Raji (cell line): ENCODE measurements around the gene EPB41L4A.

Experiments
- POLR2A ChIP-seq: IDR thresholded peaks from 2 replicates; pipeline ENCODE4 v1.6.1; 2011; ENCODE audit warnings: low read depth, low read length, control low read depth; ENCODE audit not compliant: insufficient read depth

Gene EPB41L4A

DNA sequence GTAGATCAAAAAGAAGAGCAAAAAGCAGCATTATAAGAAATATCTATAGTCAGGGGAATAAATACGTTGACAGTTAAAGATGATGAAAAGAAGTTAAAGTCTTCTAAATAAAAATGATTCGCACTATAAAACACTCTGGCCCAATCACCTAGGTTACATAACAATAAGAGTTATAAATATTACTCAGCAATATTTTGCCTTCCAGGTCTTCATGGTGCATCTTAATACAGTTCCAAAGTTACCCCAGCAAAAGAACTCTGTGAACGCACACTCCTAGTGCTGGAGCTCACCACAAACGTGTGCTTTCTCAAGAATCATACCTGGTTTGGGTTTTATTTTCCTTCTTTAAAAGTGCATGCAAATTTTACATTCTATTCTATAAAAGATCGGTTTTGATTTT is 44.7 kb downstream of the EPB41L4A start:
- TF ChIP-seq POLR2A: no peak

DNA sequence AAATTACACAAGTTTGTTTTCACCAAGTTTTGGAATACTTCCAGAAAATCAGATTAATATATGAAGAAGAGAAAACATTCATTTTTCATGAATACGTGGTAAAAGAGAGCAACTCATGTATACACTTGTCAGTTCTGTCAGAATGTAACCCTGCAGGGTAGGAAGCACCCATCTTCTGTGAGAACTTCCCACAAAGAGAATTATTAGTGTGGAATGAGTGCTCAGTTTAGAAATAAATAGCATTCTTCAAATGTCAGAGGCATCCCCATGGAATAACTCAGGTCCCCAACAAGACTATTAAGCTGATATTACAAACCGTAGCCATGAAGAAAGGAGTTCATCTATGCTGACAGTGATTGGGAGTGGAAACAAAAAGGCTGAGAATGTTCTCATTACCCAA is 45.2 kb downstream of the EPB41L4A start:
- TF ChIP-seq POLR2A: no peak

DNA sequence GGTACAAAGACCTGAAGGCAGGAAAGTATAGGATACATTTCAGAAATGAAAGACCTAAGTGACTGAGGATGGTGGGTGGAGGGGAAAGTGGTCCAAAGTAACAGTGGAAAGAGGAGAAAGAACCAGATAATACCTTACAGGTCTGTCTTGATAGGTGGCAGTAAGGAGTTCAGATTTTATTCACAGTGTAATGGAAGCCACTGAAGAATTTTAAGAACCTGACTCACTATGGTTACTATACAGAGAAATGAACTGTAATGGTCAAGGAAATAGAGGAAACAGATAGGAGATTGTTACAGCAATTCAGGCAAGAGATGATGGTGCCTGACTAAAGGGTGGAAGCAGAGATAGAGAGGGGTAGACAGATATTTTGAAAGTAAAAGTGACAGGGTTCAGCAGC is 46.5 kb downstream of the EPB41L4A start:
- TF ChIP-seq POLR2A: no peak

GRCh38 chr5:112371067-112371466 is 48.0 kb downstream of the EPB41L4A start:
- TF ChIP-seq POLR2A: no peak

- no peak for TF ChIP-seq POLR2A
Observed at GRCh38 chr5:112367400-112367799, 51.7 kb downstream of the EPB41L4A start.

DNA sequence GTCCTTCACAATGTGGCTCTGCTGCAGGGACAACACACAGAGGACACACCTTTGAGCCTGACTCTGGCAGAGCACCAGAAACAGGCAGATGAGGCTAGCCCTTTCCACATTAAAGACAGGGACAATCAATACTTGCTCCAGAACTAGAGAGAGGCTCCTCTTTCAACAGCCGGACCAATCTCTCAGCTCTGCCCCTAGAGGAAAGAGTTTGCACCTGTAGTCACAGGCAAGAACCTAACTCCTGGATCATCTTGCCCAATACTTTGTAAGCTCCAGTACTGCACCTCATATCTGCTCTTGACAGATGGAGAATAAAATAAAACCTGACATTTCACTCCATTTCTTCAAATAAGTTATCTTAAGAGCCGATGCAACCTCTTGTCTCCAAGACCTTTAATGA is 52.1 kb downstream of the EPB41L4A start:
- no peak for TF ChIP-seq POLR2A

DNA sequence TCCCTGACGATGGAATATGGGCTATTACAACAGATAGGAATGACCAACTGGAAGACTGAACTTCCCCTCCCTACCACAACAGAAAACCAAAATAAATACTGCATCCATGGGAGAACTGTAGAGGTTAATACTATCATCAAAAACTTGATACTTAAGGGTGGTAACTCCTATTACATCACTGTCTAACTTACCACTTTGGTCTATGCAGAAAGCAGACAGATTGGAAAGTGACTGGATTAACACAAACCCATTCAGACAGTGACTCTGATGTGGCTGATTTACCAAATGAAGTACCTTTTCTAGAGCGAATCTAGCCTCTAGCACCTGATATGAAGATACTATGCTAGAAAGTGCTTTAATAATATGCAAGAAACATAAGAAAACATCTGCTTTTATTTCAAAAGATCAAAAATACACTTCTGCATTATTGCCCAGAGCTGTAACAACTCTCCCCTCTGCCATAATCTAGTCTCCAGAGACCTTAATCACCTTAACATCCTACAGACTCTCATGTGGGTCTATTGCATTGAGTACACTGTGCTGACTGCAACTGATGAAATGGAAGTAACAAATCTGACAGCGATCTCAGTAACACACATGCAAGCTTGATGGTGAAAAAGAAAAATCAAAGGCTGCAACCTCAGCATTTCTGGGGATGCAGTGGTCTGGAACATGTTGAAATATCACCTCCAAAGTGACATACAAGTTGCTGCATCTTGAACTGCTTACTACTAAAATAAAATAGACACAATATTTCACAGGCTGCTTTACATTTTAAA is 62.7 kb downstream of the EPB41L4A start:
- no peak for TF ChIP-seq POLR2A

DNA sequence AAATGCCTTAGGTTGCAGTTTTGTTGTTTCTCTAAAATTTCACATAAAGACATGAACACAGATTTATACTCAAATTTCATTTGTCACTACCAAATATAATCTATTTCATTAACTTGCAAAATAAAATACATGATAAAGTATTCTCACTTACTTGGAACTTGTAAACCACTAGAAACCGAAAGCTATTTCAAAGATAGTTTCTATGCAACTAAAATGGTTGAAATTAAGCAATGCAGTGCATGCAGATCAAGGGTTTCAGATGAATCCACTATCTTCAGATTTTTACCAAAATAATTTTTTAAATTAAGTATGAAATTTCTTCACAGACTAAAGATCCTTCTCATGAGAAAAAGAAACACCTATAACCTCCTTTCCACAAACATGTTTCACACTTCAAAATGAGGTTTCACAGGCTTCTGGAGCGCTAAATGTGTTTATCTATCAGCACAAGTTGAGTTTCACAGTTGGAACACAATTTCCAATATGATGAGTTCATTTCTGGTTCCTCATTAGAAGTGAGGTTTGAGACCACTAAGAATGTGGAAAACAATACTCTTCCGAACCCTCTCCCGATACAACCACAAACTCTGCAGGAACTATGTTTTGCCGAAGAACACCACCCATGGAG is 63.9 kb downstream of the EPB41L4A start:
- no peak for TF ChIP-seq POLR2A

DNA sequence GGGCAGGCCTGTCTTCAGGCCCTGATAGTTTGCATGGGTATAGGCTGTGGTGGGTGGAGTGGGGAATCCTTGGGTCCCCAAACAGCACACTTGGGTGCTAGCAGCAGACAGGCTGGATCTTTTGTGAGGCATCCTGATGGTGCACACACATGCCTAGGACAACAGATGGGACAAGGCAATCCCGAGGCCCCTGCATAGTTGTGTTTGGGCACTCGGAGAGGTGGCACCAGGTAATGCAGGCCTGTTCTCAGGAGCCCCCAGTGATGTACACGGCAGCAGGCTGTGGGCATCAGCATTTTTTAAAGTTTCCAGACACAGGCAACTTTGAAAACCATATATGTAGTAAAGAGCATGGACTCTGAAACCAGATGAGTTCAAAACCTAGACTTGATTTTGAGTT is 65.4 kb downstream of the EPB41L4A start:
- TF ChIP-seq POLR2A: no peak

DNA sequence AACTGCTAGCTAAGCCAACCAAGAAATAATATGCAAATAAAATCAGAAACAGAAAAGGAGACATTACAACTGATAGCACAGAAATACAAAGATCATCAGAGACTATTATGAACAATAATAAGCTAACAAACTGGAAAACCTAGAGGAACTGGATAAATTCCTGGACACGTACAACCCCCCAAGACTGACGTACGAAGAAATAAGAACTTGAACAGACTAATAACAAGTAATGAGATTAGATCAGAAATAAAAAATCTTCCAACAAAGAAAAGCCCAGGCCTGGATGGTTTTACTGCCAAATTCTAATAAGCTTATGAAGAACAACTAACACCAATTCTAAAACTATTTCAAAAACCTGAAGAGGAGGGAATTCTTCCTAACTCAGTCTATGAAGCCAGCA is 67.9 kb downstream of the EPB41L4A start:
- no peak for TF ChIP-seq POLR2A

GRCh38 chr5:112350626-112351025 is 68.5 kb downstream of the EPB41L4A start:
- no peak for TF ChIP-seq POLR2A

GRCh38 chr5:112349371-112349770 is 69.7 kb downstream of the EPB41L4A start:
- no peak for TF ChIP-seq POLR2A

DNA sequence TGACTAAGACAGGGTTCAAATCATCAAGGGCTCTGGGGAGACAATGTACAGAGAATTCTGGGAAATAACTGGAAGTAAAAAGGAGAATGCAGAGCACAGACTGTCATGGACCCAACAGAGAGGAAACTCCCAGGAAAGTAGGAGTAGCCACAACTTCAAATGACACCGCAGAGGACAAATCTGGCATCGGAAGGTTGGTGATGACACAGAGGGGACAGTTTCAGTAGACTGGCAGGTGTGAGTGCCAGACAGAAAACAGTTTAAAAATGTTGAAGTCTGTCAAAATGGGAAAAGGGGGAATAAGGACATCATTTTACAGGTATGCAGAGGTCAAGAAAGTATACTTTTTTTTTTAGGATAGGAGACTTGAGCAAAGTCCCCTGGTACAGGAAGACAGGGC is 70.2 kb downstream of the EPB41L4A start:
- no peak for TF ChIP-seq POLR2A

DNA sequence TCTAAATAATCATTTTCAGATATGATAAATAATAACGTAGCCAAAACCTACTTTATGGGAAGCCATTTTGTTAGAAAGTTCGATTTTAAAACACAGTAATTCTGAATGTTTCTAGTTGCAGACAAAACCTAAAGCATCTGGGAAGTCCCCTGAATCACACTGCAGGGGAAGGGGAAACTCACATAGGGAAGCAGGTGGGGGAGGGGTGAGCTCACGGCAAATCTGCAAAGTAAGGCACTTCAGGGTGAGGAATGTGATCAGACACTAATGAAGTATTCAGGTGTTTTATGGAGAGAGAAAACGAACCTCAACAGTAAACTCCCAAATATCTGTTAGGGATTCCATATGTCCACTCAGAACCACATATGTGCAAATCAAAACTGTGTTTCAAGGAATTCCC is 70.7 kb downstream of the EPB41L4A start:
- TF ChIP-seq POLR2A: no peak

DNA sequence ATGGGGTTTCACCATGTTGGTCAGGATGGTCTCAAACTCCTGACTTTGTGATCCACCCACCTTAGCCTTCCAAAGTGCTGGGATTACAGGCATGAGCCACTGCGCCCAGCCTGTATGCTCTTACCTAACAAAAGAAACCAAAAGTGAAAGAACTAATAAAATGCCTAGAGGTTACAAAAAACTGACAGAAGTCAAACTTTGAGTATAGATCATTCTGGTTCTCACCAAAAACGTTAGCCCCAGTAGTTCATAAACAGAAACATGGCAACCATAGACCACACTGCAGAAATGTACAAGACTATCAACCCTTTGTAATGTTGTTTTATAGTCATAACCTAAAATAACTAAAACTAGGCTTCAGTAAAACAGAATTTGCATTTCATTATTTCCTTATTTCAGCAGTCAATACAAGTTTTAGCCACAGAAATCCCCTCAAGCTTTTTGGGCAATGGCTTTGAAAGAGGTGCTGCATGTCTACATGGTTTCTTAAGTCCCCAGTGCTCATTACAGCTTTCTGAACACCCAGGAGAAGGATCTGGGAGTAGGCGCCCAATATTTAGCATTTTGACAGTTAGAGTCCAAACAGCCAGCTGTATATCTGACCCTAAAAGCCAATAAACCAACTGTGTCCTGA is 72.5 kb downstream of the EPB41L4A start:
- TF ChIP-seq POLR2A: no peak

GRCh38 chr5:112344540-112344939 is 74.5 kb downstream of the EPB41L4A start:
- no peak for TF ChIP-seq POLR2A

GRCh38 chr5:112342389-112342788 is 76.7 kb downstream of the EPB41L4A start:
- TF ChIP-seq POLR2A: no peak

DNA sequence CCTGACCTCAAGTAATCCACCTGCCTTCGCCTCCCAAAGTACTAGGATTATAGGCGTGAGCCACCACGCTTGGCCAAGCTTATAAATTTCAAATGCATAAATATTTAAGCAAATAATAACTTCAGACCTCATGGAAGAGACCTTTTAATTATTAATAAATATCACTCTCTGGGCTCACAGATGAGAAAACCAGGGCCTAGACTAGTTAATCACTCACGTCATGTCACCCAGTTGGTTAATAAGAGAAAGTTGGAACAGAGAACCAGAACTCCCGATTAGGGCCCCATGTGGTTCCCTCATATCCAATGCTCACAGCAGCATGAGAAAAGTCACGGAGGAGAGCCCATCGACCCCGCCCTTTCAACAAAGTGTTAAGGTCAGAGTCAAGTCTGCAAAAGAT is 79.3 kb downstream of the EPB41L4A start:
- no peak for TF ChIP-seq POLR2A
